ENCODE data around the gene IQCK.

Gene IQCK

DNA sequence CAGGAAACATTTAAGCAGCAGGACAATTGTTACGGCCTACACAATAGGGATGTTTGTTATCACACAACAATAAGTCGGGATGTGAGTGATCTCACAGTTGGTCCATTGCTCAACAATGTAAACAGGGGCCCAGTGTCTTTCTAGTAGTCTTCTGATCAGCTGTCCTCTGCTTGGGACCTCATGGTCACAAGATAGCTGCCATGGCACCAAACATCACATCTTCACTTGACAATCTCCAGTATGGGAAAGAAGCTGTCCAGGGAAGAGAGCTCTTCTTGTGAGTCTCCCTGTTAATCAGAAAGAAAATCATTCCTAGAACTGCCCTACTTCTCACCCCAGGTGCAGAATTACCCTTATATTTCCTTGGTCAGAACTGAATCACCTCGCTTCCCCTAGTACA is 172.8 kb downstream of the IQCK start:
- no peak for DNase-seq

DNA sequence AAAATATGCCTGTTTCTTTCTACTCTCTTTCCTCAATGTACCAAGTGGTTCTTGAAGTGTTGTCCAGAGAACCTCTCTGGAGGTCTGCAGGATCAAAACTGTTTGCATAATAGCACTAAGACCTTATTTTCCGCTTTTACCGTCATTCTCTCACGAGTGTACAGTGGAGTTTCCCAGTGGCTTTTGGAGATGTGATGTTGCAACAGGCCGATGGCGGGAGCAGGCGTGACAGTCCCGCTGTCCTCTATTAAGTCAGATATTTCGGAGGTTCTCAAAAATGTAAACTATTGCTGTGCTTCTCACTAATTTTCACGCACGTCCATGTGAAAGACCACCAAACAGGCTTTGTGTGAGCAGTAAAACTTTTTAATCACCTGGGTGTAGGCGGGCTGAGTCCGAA is 174.8 kb downstream of the IQCK start:
- no peak for DNase-seq

DNA sequence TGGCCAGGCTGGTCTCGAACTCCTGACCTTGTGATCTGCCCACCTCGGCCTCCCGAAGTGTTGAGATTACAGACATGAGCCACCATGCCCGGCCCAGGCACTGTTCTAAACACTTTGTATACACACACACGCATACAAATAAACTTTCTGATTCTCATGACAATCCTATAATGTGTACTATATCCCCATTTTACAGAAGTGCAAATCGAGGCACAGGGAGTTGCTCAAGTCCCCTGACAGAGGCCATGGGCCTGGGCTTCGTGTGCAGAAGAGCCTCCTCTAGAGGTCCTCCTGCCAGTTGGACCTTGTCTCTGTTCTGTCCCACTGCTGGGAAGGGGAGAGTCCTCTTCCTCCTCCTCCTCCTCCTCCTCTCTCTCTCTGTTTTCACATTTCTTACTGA is 176.5 kb downstream of the IQCK start:
- no peak for DNase-seq

DNA sequence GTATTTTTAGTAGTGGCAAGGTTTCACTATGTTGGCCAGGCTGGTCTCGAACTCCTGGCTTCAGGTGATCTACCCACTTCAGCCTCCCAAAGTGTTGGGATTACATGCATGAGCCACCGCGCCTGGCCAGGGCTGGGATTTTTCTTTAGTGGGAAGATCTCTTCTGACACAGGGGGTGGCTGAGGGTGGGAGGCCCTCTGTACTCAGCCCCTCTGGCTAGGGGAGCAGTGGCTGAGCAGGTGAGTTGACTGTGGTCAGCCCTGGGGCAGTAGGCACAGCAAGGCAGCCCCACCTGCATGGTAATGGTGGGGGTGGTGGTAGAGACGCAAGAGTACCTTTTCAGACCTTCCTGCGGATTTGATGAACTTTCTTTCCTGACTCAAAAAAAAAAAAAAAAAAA is 178.9 kb downstream of the IQCK start:
- DNase-seq: no peak

DNA sequence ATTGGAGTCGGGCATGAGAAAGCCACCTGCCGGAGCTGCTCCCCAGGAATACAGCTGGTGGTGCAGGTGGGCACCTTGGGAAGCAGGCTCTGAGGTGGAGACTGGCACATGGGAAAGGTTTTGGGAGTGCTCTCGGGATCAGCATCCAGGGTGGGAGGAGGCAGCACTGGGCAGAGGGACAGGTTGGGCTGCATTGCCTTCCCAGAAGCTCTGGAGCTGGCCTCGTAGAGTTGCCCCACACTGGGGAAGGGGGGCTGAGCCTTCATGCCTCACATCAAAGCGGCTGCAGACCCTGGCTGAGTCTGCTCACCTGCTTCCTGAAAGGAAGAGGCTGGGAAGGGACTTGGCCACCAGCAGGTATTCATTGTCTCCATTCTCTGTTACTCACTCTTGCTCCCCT is 180.1 kb downstream of the IQCK start:
- DNase-seq: no peak

DNA sequence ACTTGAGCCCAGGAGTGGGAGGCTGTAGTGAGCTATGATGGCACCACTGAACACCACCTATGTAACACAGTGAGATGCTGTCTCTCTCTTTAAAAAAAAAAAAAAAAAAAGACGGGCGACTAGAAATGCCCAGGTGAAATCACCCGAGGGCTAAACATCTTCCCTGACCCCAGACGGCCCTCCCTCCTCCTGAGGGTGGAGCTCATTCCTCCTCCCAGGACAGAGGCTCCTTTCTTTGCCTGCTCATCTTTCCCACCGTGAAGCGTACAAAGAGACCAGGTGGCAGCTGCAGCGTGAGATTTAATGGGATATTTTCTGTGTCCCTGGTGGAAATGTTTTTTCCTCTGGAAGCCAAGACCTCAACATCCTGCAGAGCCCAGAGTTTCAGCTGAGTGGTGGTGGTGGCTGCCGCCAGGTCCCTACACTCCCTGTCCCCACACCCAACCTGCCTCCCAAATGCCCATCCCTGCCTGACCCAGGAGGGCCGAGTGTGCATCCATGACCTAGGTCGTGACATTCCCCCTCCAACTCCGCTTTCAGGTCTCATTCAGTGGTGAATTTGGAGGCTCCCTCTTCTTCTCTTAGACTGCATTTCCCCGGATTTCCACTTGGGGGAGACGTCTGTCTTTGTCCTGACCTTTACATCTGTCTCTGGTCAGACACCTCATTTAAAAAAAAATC is 181.0 kb downstream of the IQCK start:
- DNase-seq: peak; percentile 37

DNA sequence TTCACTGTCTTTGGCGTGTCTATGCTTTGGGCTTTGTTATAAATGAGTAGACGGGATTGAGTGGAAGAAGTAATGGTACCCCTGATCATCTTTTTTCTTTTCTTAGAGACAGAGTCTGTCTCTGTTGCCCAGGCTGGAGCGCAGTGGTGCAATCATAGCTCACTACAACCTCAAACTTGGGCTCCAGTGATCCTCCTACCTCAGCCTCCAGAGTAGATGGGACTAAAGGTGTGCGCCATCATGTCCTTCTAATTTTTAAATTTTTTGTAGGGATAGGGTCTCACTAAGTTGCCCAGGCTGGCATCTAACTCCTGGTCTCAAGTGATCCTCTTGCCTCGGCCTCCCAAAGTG is 181.5 kb downstream of the IQCK start:
- no peak for DNase-seq

DNA sequence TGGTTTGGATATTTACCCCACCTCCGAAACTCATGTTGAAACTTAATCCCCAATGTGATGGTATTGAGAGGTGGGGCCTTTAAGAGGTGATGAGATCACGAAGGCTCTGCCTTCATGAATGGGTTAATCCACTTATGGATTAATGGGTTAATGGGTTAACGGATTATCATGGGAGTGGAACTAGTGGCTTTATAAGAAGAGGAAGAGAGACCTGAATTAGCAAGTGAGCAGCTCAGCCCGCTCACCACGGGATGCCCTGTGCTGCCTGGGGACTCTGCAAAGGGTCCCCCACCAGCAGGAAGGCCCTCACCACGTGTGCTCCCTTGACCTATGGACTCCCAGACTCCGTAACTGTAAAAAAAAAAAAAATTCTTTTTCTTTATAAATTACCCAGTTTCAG is 183.1 kb downstream of the IQCK start:
- DNase-seq: no peak

DNA sequence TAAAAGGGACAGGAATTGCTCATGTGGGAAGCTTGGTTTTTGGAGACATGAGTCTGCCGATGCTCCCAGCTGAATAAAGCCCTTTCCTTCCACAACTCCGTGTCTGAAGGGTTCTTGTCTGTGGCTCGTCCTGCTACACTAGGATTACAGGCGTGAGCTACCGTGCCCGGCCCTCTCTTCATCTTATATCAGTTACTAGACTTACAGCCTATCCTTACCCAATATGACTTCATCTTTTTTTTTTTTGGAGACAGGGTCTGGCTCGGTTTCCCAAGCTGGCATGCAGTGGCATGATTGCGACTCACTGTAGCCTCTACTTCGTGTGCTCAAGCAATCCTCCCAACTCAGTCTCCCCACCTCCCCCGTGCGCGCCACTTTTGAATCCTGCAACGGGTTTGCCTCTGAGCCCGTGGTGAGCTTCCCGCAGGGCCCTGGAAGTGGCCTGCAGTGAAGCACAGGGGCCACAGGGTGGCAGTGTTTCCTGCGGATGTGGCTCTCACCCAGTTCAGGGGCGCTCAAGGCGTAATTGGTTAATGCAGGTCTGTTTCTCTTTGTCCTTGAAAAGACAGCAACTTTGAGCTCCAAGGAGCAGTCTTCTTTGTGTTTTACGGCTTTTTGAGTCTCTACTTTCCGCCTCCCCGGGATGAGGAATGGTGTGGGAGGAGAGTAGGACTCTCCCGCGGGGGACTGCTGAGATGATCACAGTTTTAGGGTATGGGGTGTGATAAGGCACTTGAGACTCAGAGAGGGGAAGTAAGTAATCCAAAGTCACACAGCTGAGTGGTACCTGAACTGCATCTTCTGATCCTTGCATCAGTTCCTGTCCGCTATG is 189.3 kb downstream of the IQCK start:
- DNase-seq: peak; percentile 62

Measured in activated CD4-positive, alpha-beta T cell treated with anti-CD3 and anti-CD28 coated beads, Interleukin-2, amount 50 U/mL, for 1 hour (primary cell).